ENCODE results near the gene C19orf25. TPM values are rescaled to one million over a fixed set of nuclear protein-coding genes. Genes with fewer than 3 reads are reported as not detected.

C19orf25 gene
- total RNA-seq, 1 donor from 2014 or later = 21.6 TPM

GRCh38 chr19:1466461-1467214 is 12.4 kb downstream of the C19orf25 start:
- DNase-seq (ENCODE audit: low spot score) = no peak

- no peak for DNase-seq (ENCODE audit: low spot score)
Observed at GRCh38 chr19:1466018-1466460, 13.0 kb downstream of the C19orf25 start.

- no peak for DNase-seq (ENCODE audit: low spot score)
Observed at GRCh38 chr19:1465191-1466016, 13.6 kb downstream of the C19orf25 start.

- no peak for DNase-seq (ENCODE audit: low spot score)
Observed at GRCh38 chr19:1461862-1462261, 17.2 kb downstream of the C19orf25 start.

- DNase-seq (ENCODE audit: low spot score) = no peak
Observed at GRCh38 chr19:1460033-1460995, 18.7 kb downstream of the C19orf25 start.

DNA sequence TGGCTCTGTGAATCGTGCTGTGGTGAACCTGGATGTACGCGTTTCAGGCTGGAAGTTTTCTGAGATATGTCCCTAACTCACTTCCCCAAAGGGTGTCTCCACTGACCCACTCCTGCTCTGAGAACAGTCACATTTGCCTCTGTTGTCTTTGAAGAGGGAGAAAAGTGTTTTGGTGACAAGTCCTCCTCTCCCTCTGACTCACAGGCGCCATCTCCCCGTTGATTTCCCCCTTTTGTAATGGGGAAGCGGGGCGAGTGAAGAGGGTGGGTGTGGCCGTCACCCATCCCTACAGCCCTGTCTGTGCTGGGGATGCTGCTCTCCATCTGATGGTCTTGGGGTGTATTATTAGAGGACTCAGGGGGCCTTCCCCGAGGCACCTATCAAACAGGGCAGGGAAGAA is 19.5 kb downstream of the C19orf25 start:
- DNase-seq (ENCODE audit: low spot score) = no peak

GRCh38 chr19:1457892-1458291 is 21.1 kb downstream of the C19orf25 start:
- DNase-seq (ENCODE audit: low spot score) = no peak

DNA sequence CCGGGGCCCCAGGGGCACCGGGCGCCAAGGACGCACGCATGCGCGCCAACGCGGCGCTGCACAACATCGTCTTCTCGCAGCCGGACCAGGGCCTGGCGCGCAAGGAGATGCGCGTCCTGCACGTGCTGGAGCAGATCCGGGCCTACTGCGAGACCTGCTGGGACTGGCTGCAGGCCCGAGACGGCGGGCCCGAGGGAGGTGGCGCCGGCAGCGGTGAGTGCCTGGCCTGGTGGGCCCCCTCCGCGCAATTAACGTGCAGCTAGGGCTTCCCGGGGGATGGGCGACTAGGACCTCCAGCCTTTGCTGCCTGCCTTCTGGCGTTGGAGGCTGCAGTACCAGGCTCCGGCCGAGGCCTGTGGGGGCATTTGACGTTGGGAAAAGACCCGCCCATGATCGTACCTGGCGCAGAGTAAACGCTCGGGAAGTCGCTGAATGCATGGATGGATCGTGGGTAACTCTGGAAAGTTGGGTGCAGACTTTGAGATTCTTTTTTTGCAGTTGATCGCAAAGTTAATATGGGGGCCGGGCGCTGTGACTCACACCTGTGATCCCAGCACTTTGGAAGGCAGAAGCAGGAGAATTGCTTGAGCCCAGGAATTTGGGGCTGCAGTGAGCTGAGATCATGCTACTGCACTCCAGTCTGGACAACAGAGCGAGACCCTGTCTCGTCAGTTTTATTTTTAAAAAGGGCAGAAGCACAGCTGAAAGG is 21.8 kb downstream of the C19orf25 start:
- DNase-seq (ENCODE audit: low spot score) = no peak

DNA sequence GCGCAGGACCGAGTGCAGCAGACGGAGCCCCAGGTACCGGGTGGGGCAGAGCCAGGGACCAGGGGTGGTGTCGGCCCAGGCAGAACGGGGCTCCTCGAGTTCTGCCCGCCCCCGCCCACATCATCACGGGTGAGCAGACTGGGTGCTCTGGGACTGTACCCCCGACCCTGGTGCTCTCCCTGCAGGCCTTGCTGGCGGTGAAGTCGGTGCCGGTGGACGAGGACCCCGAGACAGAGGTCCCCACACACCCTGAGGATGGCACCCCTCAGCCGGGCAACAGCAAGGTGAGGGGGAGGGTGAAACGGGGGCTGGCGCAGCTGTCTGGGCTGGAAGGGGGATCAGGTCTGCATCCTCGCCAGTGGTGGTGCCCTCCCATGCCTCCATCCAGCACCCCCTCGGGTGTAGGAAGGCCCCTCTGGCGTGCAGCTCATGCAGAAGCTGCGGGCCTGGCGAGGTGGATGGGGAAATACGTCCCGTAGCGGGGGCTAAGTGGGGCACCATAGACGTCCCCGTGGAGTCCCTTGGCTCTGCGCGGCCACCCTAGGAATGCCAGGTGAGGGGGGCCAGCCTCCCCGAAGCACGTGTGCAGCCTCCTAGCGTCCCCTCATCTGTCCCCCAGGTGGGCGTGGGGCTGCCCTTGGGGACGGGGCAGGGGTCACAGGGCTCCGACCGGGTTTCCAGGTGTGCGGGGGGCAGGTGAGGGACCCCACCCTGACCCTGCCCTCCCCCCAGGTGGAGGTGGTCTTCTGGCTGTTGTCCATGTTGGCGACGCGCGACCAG is 22.7 kb downstream of the C19orf25 start:
- DNase-seq (ENCODE audit: low spot score) = no peak

- DNase-seq (ENCODE audit: low spot score) = no peak
Observed at GRCh38 chr19:1455336-1456120, 23.5 kb downstream of the C19orf25 start.

GRCh38 chr19:1455002-1455335 is 24.0 kb downstream of the C19orf25 start:
- no peak for DNase-seq (ENCODE audit: low spot score)

- DNase-seq (ENCODE audit: low spot score) = no peak
Observed at GRCh38 chr19:1453525-1454364, 25.3 kb downstream of the C19orf25 start.

DNA sequence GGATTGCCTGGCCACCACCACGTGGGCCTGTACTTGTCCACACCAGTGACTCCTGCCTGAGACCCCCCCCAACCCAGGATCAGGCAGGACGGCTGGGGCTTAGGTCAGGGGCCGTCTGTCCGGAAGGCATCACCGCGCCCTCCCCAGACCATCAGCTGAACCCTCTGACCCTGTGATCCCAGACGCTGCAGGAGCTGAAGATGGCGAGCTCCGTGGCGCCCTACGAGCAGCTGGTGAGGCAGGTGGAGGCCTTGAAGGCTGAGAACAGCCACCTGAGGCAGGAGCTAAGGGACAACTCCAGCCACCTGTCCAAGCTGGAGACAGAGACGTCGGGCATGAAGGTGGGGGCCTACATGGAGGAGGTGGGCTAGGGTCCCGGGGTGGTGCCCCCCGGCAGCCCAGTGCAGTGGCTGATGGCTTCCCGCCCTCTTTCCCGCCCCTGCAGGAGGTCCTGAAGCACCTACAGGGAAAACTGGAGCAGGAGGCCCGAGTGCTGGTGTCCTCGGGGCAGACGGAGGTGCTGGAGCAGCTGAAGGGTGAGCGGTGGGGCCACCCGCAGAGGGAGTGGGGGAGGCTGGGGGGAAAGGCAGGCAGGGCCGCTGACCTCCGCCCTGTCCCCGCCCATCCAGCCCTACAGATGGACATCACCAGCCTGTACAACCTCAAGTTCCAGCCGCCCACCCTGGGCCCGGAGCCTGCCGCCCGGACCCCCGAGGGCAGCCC is 26.1 kb downstream of the C19orf25 start:
- DNase-seq (ENCODE audit: low spot score) = no peak

DNA sequence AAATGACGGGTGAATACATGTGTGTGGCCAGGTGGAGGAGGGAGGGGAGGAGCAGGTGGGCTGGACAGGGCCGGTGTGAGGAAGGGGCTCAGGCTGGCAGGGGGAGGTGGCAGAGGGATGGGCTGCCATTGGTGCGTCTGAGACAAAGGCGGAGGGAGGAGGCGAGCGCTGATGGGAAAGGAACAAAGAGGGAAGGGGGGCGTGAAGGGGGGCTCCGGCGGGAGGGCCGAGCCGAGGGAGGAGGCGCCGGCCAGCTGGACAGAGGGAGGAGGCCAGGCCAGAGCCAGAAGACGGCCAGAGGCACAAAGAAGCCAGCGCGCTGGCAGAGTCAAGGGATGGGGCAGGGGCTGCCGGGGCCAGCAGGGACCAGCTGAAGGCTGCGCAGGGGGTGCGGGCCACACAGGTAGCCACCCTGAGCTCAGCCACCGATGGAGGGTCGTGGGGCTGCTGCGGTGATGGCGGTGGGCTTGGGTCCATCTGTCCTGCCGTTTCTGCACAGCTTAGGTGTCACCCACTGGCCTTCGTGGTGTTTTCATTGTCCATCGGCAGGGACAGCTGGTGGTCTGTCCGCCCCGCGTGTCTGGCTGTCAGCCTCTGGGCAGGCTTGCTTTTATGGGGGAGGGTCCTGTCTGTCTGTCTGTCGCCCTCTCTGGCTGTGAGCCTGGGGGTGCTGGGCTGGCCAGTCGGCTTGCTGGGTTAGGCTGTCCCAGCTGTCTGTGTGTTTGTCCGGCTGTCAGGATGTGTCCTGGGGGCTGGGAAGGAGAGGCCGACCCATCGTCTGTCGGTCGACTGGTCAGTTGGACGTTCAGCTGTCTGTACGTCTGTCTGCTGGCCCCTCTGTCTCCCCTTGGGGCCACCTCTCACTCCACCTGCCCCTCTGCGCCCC is 26.9 kb downstream of the C19orf25 start:
- DNase-seq (ENCODE audit: low spot score) = no peak

DNA sequence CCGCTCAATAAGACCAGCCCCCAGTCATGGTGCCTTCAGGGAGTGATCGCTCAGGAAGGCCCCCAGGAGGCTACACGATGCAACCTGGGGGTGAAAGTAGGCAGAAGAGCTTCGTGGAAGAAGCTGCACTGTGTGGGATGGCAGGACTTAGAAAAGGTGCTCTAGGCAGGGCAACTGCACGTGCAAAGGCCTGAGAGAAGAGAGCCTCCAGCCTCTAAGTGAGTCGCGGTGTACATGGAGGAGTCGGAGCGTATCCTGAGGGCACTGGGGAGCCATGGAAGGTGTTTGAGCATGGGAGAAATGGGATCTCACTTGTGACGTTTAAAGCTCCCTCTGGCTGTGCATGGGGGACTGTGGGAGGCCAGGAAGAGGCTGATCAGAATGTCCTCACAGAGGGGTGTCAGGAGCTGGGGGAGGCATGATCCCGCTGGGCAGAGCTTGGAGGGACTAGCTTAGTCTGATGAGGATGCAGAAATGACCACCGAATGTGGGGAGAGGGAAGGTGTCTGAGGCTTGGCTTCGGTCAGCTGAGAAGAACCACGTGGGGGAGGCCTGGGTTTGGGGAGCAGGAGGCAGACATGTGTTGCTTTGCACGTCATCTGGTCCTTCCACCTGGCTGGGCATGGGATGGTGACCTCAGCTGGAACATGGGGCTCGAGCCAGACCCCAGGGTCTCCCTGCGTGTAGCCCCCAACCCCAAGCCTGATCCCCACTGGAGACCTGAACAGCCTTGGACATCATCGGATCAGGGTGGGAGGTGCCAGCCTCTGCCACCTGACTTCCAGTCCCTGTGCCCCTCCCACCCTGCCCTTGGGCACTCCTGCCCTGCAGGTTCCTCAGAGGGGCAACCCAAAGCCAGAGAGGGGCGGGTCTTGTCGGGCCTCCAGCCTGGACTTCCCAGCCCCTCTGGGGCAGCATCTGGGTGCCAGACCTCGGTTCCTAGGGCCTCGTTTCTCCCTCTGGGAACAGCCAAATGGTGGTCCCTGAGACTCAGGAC is 28.0 kb downstream of the C19orf25 start:
- no peak for DNase-seq (ENCODE audit: low spot score)
